Choroid plexus epithelial cell (primary cell): Measurements from ENCODE around the gene CXorf49B.

ENCODE experiments used
- DNase-seq: peaks from one replicate; pipeline ENCODE4 v3.0.0-alpha.2; 2010; ENCODE audit warnings: low read depth
- H3K4me3 ChIP-seq: 2 replicates; pipeline ENCODE4 v1.5.1; 2011; ENCODE audit warnings: low read depth, mild to moderate bottlenecking, control low read depth, low read length, moderate library complexity
- TF ChIP-seq, protein P1 (sequence below): conservative IDR thresholded peaks from 2 replicates; pipeline ENCODE4 v1.5.1; 2011; ENCODE audit warnings: low read depth, mild to moderate bottlenecking, control low read depth, inconsistent platforms, low read length, moderate library complexity

CXorf49B gene

DNA sequence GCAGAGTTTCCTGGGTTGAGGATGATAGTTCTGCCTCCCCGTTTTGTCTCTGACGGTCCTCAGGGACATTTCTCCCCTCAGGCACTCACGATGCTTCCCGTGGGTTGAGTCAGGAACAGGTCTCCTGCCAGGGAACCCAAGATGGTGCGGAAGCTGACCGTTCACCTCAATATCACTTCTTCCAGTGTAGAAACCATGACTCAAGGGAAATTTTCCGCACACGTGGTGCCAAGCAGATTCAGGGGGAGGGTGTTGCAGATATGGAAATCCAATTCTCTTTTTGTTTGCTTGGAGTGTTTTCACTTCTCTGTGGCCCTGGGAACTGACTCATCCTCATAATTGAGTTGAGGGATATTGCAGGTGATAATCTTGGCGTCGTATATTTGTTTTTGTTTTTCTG lies 46.7 kb downstream of the CXorf49B start:
- no peak overlapping the region for H3K4me3 ChIP-seq
- TF ChIP-seq, protein P1, sequence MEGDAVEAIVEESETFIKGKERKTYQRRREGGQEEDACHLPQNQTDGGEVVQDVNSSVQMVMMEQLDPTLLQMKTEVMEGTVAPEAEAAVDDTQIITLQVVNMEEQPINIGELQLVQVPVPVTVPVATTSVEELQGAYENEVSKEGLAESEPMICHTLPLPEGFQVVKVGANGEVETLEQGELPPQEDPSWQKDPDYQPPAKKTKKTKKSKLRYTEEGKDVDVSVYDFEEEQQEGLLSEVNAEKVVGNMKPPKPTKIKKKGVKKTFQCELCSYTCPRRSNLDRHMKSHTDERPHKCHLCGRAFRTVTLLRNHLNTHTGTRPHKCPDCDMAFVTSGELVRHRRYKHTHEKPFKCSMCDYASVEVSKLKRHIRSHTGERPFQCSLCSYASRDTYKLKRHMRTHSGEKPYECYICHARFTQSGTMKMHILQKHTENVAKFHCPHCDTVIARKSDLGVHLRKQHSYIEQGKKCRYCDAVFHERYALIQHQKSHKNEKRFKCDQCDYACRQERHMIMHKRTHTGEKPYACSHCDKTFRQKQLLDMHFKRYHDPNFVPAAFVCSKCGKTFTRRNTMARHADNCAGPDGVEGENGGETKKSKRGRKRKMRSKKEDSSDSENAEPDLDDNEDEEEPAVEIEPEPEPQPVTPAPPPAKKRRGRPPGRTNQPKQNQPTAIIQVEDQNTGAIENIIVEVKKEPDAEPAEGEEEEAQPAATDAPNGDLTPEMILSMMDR = no peak
- no peak for DNase-seq

- no peak overlapping the region for H3K4me3 ChIP-seq
- DNase-seq = no peak
- TF ChIP-seq, protein P1 = no peak
Measured at GRCh38 chrX:71814123-71814912, 51.2 kb downstream of the CXorf49B start.

GRCh38 chrX:71815121-71815905 lies 52.2 kb downstream of the CXorf49B start:
- TF ChIP-seq, protein P1 = no peak
- no peak overlapping the region for H3K4me3 ChIP-seq
- DNase-seq = no peak

DNA sequence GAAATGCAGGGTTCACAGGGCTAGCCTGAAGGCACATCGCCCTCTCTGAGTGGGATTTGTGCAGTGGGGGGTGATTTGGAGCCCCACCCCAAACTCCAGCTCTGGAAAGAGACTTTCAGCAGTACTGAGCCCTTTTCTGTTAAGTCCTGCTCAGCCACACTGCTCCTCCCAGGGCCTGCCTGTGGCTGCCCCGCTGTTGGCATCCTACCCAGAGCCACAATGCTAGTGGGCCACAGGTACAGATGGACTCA lies 52.7 kb downstream of the CXorf49B start:
- DNase-seq = no peak
- no peak overlapping the region for H3K4me3 ChIP-seq
- TF ChIP-seq, protein P1 = no peak
